WTC11 (cell line): Measurements from ENCODE around the gene SOWAHB. TPM values are rescaled to one million over a fixed set of nuclear protein-coding genes. Genes with fewer than 3 reads are reported as not detected.

Source experiments
- ATAC-seq: fragments of 200-7000 bp; cut with Tn5 transposase; 2 replicates; pipeline ENCODE4 v1.10.0; 2021; ENCODE audit warnings: mild to moderate bottlenecking, moderate library complexity
- CTCF ChIA-PET: fragments of 300-600 bp; sonication (Branson Sonifier 250); formaldehyde crosslinking; loops from one replicate; lab custom pipeline; 2021; ENCODE audit warnings: antibody characterized with exemption; lab: Charles Lee
- POLR2A ChIA-PET: fragments of 350-600 bp; sonication (Branson Sonifier 250); formaldehyde crosslinking; loops from one replicate; lab custom pipeline; 2021; ENCODE audit warnings: antibody characterized with exemption; lab: Charles Lee
- DNase-seq: peaks from one replicate; pipeline ENCODE4 v3.0.0; 2021; ENCODE audit warnings: low spot score
- H3K27ac Mint-ChIP-seq: 2 replicates; pipeline ENCODE4 v1.8.0; 2021; ENCODE audit warnings: mixed read lengths
- H3K27me3 Mint-ChIP-seq: 2 replicates; pipeline ENCODE4 v1.8.0; 2021; ENCODE audit warnings: low read depth, mild to moderate bottlenecking, moderate library complexity, mixed read lengths
- H3K36me3 Mint-ChIP-seq: 2 replicates; pipeline ENCODE4 v1.8.0; 2021; ENCODE audit warnings: mixed read lengths
- H3K4me1 Mint-ChIP-seq: 2 replicates; pipeline ENCODE4 v1.8.0; 2022; ENCODE audit warnings: mixed read lengths
- H3K4me3 Mint-ChIP-seq: 2 replicates; pipeline ENCODE4 v1.8.0; 2021; ENCODE audit warnings: mild to moderate bottlenecking, moderate library complexity, mixed read lengths
- H3K9me3 Mint-ChIP-seq: 2 replicates; pipeline ENCODE4 v1.8.0; 2021; ENCODE audit warnings: mixed read lengths
- CREB1 ChIP-seq: sonication (generic); formaldehyde crosslinking; IDR thresholded peaks from 2 replicates; pipeline ENCODE4 v1.8.0; 2023; ENCODE audit warnings: mild to moderate bottlenecking, missing genetic modification reagents
- CREM ChIP-seq: sonication (generic); formaldehyde crosslinking; IDR thresholded peaks from 2 replicates; pipeline ENCODE4 v1.8.1; 2022; ENCODE audit warnings: mild to moderate bottlenecking, missing genetic modification reagents, moderate library complexity
- ESRRA ChIP-seq: sonication (generic); formaldehyde crosslinking; IDR thresholded peaks from 2 replicates; pipeline ENCODE4 v1.8.1; 2022; ENCODE audit warnings: mild to moderate bottlenecking, missing genetic modification reagents, borderline replicate concordance
- NR2C2 ChIP-seq: sonication (generic); formaldehyde crosslinking; IDR thresholded peaks from 2 replicates; pipeline ENCODE4 v1.8.0; 2022; ENCODE audit warnings: mild to moderate bottlenecking, missing genetic modification reagents
- OVOL2 ChIP-seq: fragments of 250-450 bp; sonication (Bioruptor Pico); IDR thresholded peaks from 2 replicates; pipeline ENCODE4 v1.9.0; 2021; ENCODE audit warnings: mild to moderate bottlenecking, borderline replicate concordance
- RELA ChIP-seq: sonication (generic); formaldehyde crosslinking; IDR thresholded peaks from 2 replicates; pipeline ENCODE4 v1.8.1; 2022; ENCODE audit warnings: missing genetic modification reagents, mild to moderate bottlenecking, borderline replicate concordance
- SMAD4 ChIP-seq: sonication (generic); formaldehyde crosslinking; IDR thresholded peaks from 2 replicates; pipeline ENCODE4 v1.8.0; 2022; ENCODE audit warnings: mild to moderate bottlenecking, missing genetic modification reagents
- SP1 ChIP-seq: sonication (generic); formaldehyde crosslinking; conservative IDR thresholded peaks from 2 replicates; pipeline ENCODE4 v1.8.1; 2022; ENCODE audit warnings: missing genetic modification reagents
- TCF7 ChIP-seq: sonication (generic); formaldehyde crosslinking; IDR thresholded peaks from 2 replicates; pipeline ENCODE4 v1.8.0; 2022; ENCODE audit warnings: mild to moderate bottlenecking, low read depth, missing genetic modification reagents, moderate library complexity
- TEAD1 ChIP-seq: sonication (generic); formaldehyde crosslinking; IDR thresholded peaks from 2 replicates; pipeline ENCODE4 v1.8.0; 2022; ENCODE audit warnings: mild to moderate bottlenecking, missing genetic modification reagents
- TEAD4 ChIP-seq: sonication (generic); formaldehyde crosslinking; IDR thresholded peaks from 2 replicates; pipeline ENCODE4 v1.8.0; 2022; ENCODE audit warnings: mild to moderate bottlenecking, missing genetic modification reagents
- ZNF263 ChIP-seq: sonication (generic); formaldehyde crosslinking; IDR thresholded peaks from 2 replicates; pipeline ENCODE4 v1.8.1; 2022; ENCODE audit warnings: low read depth, mild to moderate bottlenecking, moderate library complexity, missing genetic modification reagents
- total RNA-seq: library from RNA; stranded (reverse); gene quantifications from 3 replicates; pipeline ENCODE4 v1.2.3, GENCODE V29; 2021
- TF ChIP-seq, protein P1 (sequence below): sonication (generic); formaldehyde crosslinking; conservative IDR thresholded peaks from 2 replicates; pipeline ENCODE4 v1.8.1; 2022; ENCODE audit warnings: mild to moderate bottlenecking, missing genetic modification reagents
- TF ChIP-seq, protein P2 (sequence below): sonication (generic); formaldehyde crosslinking; IDR thresholded peaks from 2 replicates; pipeline ENCODE4 v1.8.0; 2022; ENCODE audit warnings: mild to moderate bottlenecking, missing genetic modification reagents
- TF ChIP-seq, protein P3 (sequence below): sonication (generic); formaldehyde crosslinking; IDR thresholded peaks from 2 replicates; pipeline ENCODE4 v1.8.1; 2022; ENCODE audit warnings: missing genetic modification reagents, borderline replicate concordance
- TF ChIP-seq, protein P4 (sequence below): sonication (generic); formaldehyde crosslinking; IDR thresholded peaks from 2 replicates; pipeline ENCODE4 v1.8.1; 2022; ENCODE audit warnings: mild to moderate bottlenecking, missing genetic modification reagents, moderate library complexity, borderline replicate concordance
- TF ChIP-seq, protein P5 (sequence below): sonication (generic); formaldehyde crosslinking; IDR thresholded peaks from 2 replicates; pipeline ENCODE4 v1.8.1; 2022; ENCODE audit warnings: low read depth, missing genetic modification reagents, borderline replicate concordance
- TF ChIP-seq, protein P6 (sequence below): sonication (generic); formaldehyde crosslinking; IDR thresholded peaks from 2 replicates; pipeline ENCODE4 v1.8.0; 2023; ENCODE audit warnings: mild to moderate bottlenecking, missing genetic modification reagents

SOWAHB gene
- total RNA-seq, 1 experiment from 2014 or later: 1.5 TPM

DNA sequence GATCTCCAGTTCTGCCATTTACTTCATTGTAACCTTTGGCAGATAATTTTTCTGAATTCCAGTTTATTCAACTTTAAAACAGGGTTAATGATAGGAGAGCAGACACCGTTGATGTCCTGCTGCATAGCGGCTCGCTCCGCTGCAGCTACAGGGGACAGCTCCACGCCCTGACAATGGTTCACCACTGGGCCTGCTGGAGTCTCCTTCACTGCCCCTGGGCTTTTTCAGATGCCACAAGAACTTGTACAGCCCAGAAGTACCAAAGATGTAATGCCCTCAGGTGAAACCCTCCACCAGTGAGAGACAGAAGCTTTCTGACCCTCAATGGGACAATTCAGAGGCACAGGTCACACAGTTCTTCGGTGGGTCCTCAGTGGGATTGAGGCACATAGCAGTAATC, 28.9 kb upstream of the SOWAHB start:
- Mint-ChIP-seq H3K36me3 (no peaks in the 10 kb centered on the region), H3K27ac (no peak overlapping the region), H3K4me3 (no peak overlapping the region), H3K27me3 (no peaks in the 10 kb centered on the region), H3K9me3 (no peaks in the 10 kb centered on the region), H3K4me1 (peaks cover 9% of the 10 kb centered on the region)
- POLR2A ChIA-PET: no interaction called here
- TF ChIP-seq SMAD4 (CRISPR knock-in tag): no peak
- CTCF ChIA-PET: no interaction called here
- ATAC-seq (no peak), DNase-seq (no peak)

DNA sequence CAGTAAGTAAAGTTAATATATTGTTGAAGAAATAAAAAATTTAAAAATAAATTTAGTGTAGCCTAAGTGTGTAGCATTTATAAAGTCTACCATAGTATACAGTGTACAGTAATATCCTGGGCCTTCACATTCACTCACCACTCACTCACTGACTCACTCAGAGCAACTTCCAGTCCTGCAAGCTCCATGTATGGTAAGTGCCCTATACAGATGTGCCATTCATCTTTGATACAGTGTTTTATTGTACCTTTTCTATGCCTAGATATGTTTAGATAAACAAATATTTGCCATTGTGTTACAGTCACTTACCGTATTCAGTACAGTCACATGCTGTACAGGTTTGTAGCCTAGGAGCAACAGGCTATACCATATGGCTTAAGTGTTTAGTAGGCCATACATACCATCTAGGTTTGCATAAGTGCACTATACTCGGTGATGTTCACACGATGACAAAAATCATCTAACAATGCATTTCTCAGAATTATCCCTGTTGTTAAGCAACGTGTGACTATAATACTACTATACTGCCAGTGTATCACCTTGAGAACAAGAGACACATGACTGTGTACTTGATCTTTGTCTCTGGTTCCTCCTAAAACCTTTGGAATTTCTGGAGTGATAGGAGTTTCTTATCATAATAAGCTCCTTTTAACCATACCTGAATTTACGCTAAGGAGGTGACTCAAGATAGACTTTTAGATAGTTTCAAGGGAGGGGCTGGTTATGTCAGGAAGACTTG, 25.8 kb upstream of the SOWAHB start:
- CTCF ChIA-PET: interaction anchor here (0.6 kb wide), 1 partner anchor 42 kb away, joined by 3 read pairs; no protein-coding TSS in a partner anchor

DNA sequence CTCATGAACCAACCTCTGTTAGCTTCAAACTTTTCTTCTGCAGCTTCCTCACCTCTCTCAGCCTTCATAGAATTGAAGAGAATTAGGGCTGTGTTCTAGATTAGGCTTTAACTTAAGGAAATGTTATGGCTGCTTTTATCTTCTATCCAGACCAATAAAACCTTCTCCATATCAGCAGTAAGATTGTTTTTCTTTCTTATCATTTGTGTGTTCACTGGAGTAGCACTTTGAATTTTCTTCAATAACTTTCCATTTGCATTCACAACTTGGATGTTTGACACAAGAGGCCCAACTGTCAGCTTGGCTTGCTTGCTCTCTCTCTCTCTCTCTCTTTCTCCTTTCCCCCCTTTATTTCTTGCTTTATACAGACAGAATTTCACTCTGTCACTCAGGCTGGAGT, 22.8 kb upstream of the SOWAHB start:
- no peak for ATAC-seq
- peaks cover 6% of the 10 kb centered on the region for H3K36me3 Mint-ChIP-seq
- H3K9me3 Mint-ChIP-seq: peaks cover 10% of the 10 kb centered on the region
- no peak overlapping the region for H3K4me3 Mint-ChIP-seq
- ChIA-PET POLR2A (interaction anchor here (0.6 to 0.7 kb wide), 2 partner anchors 604 to 990 kb away, joined by 3 read pairs; no protein-coding TSS in a partner anchor), CTCF (no interaction called here)
- H3K4me1 Mint-ChIP-seq: peaks cover 6% of the 10 kb centered on the region
- TF ChIP-seq CREM (CRISPR knock-in tag): no peak
- TF ChIP-seq, protein P1, sequence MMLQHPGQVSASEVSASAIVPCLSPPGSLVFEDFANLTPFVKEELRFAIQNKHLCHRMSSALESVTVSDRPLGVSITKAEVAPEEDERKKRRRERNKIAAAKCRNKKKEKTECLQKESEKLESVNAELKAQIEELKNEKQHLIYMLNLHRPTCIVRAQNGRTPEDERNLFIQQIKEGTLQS (CRISPR knock-in tag): no peak
- DNase-seq: no peak
- no peak overlapping the region for H3K27ac Mint-ChIP-seq
- H3K27me3 Mint-ChIP-seq: peaks cover 18% of the 10 kb centered on the region

More for the DNA sequence above, 25.8 kb upstream of the SOWAHB start:
- TF ChIP-seq TEAD4 (CRISPR knock-in tag) (no peak), SP1 (CRISPR knock-in tag) (no peak), ESRRA (CRISPR knock-in tag) (no peak)
- TF ChIP-seq, protein P1 (CRISPR knock-in tag): no peak
- TF ChIP-seq, protein P2, sequence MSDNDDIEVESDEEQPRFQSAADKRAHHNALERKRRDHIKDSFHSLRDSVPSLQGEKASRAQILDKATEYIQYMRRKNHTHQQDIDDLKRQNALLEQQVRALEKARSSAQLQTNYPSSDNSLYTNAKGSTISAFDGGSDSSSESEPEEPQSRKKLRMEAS (CRISPR knock-in tag): no peak
- TF ChIP-seq, protein P3, sequence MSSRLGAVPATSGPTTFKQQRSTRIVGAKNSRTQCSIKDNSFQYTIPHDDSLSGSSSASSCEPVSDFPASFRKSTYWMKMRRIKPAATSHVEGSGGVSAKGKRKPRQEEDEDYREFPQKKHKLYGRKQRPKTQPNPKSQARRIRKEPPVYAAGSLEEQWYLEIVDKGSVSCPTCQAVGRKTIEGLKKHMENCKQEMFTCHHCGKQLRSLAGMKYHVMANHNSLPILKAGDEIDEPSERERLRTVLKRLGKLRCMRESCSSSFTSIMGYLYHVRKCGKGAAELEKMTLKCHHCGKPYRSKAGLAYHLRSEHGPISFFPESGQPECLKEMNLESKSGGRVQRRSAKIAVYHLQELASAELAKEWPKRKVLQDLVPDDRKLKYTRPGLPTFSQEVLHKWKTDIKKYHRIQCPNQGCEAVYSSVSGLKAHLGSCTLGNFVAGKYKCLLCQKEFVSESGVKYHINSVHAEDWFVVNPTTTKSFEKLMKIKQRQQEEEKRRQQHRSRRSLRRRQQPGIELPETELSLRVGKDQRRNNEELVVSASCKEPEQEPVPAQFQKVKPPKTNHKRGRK: no peak
- TF ChIP-seq, protein P4, sequence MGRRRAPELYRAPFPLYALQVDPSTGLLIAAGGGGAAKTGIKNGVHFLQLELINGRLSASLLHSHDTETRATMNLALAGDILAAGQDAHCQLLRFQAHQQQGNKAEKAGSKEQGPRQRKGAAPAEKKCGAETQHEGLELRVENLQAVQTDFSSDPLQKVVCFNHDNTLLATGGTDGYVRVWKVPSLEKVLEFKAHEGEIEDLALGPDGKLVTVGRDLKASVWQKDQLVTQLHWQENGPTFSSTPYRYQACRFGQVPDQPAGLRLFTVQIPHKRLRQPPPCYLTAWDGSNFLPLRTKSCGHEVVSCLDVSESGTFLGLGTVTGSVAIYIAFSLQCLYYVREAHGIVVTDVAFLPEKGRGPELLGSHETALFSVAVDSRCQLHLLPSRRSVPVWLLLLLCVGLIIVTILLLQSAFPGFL (CRISPR knock-in tag): no peak
- peaks cover 6% of the 10 kb centered on the region for H3K4me1 Mint-ChIP-seq
- H3K27me3 Mint-ChIP-seq: peaks cover 18% of the 10 kb centered on the region
- no peak overlapping the region for H3K4me3 Mint-ChIP-seq
- POLR2A ChIA-PET: no interaction called here
- H3K27ac Mint-ChIP-seq: no peak overlapping the region
- DNase-seq (no peak), ATAC-seq (no peak)
- peaks cover 10% of the 10 kb centered on the region for H3K9me3 Mint-ChIP-seq
- peaks cover 6% of the 10 kb centered on the region for H3K36me3 Mint-ChIP-seq

DNA sequence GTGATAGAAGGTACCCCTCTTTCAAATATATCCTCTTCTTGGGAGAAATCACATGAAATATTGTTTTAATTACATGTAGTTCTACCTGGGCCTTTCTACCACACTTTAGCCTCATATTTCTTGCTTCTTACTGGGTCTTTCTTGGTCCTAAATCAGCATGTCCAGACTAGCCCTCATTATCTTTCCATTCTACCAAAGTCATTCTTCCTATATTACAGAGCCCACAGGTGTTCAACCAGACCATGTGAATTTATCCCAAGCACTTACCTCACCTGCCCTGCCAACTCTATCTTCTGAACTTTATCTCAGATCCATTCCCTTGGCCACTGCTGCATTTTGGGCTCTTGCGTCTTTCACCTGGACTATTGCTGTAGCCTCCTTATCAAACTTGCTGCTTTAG, 11.8 kb upstream of the SOWAHB start:
- ATAC-seq: no peak
- ChIA-PET CTCF (no interaction called here), POLR2A (no interaction called here)
- peaks cover 10% of the 10 kb centered on the region for H3K36me3 Mint-ChIP-seq
- no peak overlapping the region for H3K4me3 Mint-ChIP-seq
- DNase-seq: no peak
- peaks cover 5% of the 10 kb centered on the region for H3K27me3 Mint-ChIP-seq
- peaks cover 35% of the 10 kb centered on the region for H3K9me3 Mint-ChIP-seq
- peaks cover 4% of the 10 kb centered on the region for H3K4me1 Mint-ChIP-seq
- no peak overlapping the region for H3K27ac Mint-ChIP-seq
- TF ChIP-seq, protein P5, sequence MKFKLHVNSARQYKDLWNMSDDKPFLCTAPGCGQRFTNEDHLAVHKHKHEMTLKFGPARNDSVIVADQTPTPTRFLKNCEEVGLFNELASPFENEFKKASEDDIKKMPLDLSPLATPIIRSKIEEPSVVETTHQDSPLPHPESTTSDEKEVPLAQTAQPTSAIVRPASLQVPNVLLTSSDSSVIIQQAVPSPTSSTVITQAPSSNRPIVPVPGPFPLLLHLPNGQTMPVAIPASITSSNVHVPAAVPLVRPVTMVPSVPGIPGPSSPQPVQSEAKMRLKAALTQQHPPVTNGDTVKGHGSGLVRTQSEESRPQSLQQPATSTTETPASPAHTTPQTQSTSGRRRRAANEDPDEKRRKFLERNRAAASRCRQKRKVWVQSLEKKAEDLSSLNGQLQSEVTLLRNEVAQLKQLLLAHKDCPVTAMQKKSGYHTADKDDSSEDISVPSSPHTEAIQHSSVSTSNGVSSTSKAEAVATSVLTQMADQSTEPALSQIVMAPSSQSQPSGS (CRISPR knock-in tag): no peak
- TF ChIP-seq CREM (CRISPR knock-in tag): no peak
- TF ChIP-seq CREB1: no peak
- TF ChIP-seq, protein P1 (CRISPR knock-in tag): no peak
- TF ChIP-seq TEAD1 (CRISPR knock-in tag): no peak
- TF ChIP-seq, protein P6, sequence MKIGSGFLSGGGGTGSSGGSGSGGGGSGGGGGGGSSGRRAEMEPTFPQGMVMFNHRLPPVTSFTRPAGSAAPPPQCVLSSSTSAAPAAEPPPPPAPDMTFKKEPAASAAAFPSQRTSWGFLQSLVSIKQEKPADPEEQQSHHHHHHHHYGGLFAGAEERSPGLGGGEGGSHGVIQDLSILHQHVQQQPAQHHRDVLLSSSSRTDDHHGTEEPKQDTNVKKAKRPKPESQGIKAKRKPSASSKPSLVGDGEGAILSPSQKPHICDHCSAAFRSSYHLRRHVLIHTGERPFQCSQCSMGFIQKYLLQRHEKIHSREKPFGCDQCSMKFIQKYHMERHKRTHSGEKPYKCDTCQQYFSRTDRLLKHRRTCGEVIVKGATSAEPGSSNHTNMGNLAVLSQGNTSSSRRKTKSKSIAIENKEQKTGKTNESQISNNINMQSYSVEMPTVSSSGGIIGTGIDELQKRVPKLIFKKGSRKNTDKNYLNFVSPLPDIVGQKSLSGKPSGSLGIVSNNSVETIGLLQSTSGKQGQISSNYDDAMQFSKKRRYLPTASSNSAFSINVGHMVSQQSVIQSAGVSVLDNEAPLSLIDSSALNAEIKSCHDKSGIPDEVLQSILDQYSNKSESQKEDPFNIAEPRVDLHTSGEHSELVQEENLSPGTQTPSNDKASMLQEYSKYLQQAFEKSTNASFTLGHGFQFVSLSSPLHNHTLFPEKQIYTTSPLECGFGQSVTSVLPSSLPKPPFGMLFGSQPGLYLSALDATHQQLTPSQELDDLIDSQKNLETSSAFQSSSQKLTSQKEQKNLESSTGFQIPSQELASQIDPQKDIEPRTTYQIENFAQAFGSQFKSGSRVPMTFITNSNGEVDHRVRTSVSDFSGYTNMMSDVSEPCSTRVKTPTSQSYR: no peak
- TF ChIP-seq NR2C2 (CRISPR knock-in tag): no peak
- TF ChIP-seq TCF7: no peak
- TF ChIP-seq ZNF263 (CRISPR knock-in tag): no peak
- no peak for TF ChIP-seq RELA (CRISPR knock-in tag)
- no peak for TF ChIP-seq OVOL2 (CRISPR knock-in tag)
